Vagina (tissue), 2 donors: ENCODE results near the gene NDUFB8.

Experiments
- CTCF ChIP-seq, 3 experiments: fragments of 450-650 bp in 2 of 3; fragments of 200-600 bp in 1 of 3; sonication (generic) in 1 of 3; IDR thresholded peaks; one replicate each; pipeline ENCODE4 v1.5.1; 2017 to 2019; ENCODE audit warnings: antibody characterized with exemption in 3 of 3, mild to moderate bottlenecking in 2 of 3, moderate library complexity in 2 of 3
- POLR2A ChIP-seq, 2 donors: fragments of 450-650 bp; IDR thresholded peaks; one replicate each; pipeline ENCODE4 v1.6.1; 2017; ENCODE audit warnings: antibody characterized with exemption in 2 of 2, mild to moderate bottlenecking in 2 of 2, moderate library complexity in 2 of 2

GRCh38 chr10:100496567-100496966 lies 33.1 kb downstream of the NDUFB8 start:
- TF ChIP-seq POLR2A (IDR thresholded peaks at IDR 0.05), result no peak
- TF ChIP-seq CTCF (IDR thresholded peaks at IDR 0.05), result no peak
